ENCODE data around the gene TRPC4.

The TRPC4 gene

GRCh38 chr13:37652596-37652995 is 217.0 kb downstream of the TRPC4 start:
- no peak for DNase-seq

DNA sequence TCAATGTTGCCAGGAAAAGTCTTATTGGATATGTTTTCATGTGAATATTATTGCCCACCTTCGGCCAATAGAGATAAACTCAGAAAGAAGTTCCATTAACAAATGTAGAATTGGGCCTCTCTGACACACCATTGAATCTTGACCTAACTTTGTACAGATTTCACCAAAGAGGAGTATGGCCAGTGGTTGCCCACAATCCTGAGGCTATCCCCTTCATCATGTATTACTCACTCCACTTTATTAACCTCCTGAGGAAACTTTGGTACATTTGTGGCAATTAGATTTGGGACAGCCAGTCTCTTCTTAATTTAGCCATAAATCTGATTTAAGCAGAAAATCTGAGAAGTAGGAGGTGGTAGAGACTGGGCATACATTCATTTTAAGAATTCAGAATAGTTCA is 217.7 kb downstream of the TRPC4 start:
- no peak for DNase-seq

DNA sequence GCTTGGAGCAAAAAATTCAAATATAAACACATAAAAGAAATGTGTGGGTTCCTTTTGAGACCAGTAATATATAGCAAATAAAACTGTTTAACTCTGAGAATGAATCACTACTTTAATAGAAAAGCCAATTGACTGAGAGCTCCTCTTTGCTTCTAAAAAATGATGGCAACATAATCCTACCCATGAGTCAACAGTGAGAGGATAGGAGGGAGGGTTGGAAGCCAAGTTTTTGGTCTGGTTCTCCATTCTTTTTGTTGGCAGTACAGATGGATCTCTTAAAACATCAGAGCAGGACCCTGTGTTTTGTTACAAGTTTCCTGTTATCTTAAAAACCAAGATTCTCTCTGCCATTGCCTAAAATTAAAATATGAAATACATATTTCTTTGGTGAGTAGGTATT is 221.0 kb downstream of the TRPC4 start:
- no peak for DNase-seq

DNA sequence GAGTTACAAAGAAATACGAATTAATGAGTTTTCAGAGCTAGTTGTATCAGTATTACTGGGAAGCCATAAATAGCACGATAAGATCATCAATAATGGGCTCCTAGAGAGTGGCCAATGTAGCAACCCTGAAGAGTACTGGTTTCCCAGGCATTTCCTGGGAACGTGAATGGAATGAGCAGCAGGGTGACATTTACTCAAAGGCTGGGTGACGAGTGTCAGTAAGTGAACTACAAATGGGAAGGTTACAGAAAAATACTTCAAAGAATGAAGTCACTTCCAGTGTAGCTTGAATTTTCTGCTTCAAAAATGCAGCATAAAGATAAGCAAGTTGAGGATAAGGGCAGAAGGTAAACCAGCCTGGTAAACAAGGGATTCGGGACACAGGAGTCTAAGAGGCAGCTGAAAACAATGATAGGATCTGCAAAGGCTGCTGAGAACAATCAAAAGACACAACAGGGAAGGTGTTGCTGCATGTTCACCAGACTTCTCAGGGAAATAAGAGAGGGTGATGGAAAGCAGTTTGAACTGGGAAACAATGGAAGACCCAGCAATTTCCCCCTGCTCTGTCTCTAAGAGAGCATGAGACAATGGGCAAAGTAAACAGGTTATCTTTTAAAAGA is 222.4 kb downstream of the TRPC4 start:
- DNase-seq: no peak

GRCh38 chr13:37646531-37646930 is 223.0 kb downstream of the TRPC4 start:
- no peak for DNase-seq

GRCh38 chr13:37645181-37645740 is 224.3 kb downstream of the TRPC4 start:
- DNase-seq: no peak

GRCh38 chr13:37641391-37641790 is 228.2 kb downstream of the TRPC4 start:
- DNase-seq: no peak

- DNase-seq: no peak
Measured at GRCh38 chr13:37640499-37640898, 229.1 kb downstream of the TRPC4 start.

DNA sequence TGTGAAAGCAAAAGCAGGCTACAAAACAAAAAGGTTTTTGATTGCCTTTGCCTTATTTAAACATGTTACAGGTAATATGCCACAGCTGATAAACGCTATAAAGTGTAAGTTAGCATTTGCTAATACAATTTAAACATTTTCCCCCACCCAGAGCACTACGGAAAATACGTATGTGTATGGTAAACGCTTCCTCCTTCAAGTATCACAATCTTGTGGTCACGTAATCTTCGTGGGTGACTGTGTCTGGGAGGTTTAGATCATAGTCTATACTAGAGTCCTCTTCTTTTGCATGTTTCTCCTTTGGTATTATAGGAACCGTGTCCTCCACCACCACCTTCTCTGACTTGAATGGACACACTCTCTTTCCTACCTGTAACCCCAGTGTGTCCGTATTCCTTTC is 232.9 kb downstream of the TRPC4 start:
- DNase-seq: no peak

DNA sequence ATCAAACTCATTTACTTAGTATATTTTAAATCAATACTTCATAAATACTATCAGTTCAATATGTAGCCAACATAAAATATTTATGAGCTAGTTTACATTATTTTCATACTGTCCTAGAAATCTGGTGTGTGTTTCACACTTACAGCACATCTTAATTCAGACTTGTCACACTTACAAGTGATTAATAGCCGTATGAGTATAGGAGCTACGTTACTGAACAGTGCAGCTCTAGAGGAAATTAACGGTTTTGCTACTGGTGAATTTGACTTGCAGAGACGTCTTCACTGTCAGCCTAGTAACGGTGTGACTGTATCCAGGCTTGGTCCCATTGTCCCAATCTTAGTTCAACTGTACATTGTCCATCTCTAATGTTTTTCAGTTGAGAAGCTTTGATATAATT is 237.3 kb downstream of the TRPC4 start:
- no peak for DNase-seq

DNA sequence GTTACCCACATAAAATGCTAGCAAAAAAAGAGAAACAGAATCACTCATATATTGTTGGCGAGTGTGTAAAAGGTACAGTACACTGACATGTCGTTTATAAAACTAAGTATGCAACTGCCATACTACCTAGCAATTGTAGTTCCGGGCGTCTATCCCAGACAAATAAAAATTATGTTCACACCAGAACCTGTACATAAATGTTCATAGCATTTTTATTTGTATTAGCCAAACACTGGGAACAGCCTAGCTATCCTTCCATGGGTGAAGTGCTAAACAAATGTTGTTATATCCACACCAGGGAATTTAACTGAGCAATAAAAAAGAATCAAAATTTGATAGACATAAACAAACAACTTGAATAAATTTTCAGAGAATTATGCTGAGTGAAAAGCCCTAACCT is 242.1 kb downstream of the TRPC4 start:
- DNase-seq: no peak

DNA sequence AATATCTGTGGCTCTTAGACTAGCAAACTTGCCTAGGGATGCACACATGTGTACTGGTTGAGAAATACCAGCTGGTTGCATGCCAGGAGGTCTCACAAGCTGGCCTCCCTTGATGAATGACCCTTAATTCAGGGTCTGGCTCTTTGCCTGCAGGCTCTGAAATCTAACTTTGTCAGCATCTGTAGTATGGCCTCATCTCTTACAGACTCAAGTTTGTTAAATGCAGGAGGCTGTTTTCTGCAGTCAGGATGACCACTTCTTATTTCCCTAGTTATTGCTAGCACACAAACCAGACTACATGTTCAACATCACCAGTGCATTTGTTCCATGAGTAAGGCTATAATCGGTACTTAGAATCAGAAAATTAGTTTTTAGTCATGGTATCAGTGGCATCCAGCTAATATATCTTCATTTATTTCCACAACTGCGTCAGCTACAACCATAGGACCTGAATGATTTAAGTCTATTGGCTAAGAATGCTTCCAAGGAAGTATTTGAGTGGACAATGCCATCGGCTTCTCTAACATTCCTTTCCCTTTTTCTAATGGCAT is 247.7 kb downstream of the TRPC4 start:
- no peak for DNase-seq

GRCh38 chr13:37618554-37618953 is 251.0 kb downstream of the TRPC4 start:
- DNase-seq: no peak

GRCh38 chr13:37617173-37617572 is 252.4 kb downstream of the TRPC4 start:
- DNase-seq: no peak

GRCh38 chr13:37616131-37616530 is 253.4 kb downstream of the TRPC4 start:
- DNase-seq: no peak

GRCh38 chr13:37615276-37615675 is 254.3 kb downstream of the TRPC4 start:
- DNase-seq: no peak

DNA sequence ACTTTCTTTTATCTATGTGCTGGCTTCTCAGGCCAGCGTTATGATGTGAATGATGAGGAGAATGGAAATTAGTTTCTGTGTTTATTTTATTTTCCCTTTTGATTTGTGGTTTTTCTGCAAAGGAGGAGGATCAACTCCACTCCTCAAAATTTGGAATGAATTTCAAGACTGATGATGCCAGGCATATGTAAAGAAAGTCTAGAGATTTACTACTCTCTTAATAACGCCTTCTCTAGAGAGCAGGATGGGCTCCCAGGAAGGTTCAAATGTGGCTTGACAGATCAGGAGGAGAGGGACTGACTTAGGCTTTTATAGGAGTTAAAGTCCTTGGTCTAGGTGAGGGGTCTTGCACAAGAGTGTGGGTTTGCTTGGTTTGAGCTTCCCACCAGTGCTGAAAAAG is 255.9 kb downstream of the TRPC4 start:
- no peak for DNase-seq

- DNase-seq: no peak
Measured at GRCh38 chr13:37613236-37613635, 256.3 kb downstream of the TRPC4 start.

- no peak for DNase-seq
Measured at GRCh38 chr13:37608750-37609339, 260.7 kb downstream of the TRPC4 start.

DNA sequence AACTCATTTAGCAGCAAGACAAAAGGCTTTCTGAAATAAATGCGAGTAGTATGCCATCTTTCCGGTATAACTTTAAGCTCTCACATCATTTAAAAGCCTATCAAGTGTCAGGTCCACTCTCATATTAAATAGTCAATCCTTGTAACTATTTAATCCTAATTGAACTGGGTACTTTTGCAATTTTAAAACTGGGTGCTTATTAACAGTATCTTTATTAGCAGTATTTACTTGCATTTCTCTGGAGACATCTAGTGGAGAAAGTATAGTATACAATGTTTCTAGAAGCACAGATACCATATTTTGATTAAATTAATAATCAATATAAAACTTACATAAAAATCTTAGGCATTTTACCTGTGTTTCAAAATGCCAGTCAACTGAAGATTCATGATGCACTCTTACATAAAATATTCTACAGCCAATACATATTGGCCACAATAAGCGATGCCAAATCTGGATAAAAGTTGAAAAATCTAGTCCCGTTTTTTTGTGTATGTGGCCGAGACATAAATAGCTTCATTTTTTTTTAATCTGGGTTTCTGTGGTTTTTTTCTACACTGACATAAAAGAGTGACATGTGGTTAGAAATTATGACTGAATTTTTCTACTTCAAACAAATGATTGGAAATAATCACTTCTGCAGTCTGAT is 266.7 kb downstream of the TRPC4 start:
- DNase-seq: no peak

GRCh38 chr13:37601648-37602440 is 267.7 kb downstream of the TRPC4 start:
- DNase-seq: no peak

DNA sequence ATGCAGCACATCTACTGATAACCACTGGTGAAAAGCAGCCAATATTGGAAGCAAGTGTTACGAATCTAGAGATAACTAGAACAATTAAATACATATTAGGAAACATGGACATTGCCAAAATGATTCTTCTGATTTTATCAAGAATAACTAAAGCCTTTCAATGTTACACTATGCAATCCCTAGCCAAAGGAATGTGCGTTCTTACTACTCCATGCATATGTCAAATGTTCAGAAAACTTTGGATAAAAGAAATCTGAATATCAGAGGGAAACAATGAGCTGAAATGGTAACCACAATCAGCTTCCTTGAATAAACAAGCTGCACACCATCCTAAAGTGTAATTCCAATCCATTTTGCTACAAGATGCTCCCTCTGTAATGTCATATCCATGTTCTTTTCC is 270.1 kb downstream of the TRPC4 start:
- DNase-seq: no peak

GRCh38 chr13:37598597-37598996 is 271.0 kb downstream of the TRPC4 start, which contains the start of gene POSTN:
Gene POSTN (minus strand): TSS chr13:37598768. CDS start chr13:37598726, 42 bp downstream.
- no peak for DNase-seq
